IPS DF 19.7 (cell line): ENCODE results near the gene ANKDD1A.
A peak's percentile ranks its signal among the peaks of the same experiment; 100 is the strongest.

Experiments used
- DNase-seq: peaks from one replicate; pipeline ENCODE4 v3.0.0-alpha.2; 2013; ENCODE audit warnings: low read depth, low spot score

The ANKDD1A gene

GRCh38 chr15:64911311-64912186 lies at the start of gene ANKDD1A:
Gene ANKDD1A (plus strand): TSS chr15:64911902. CDS start chr15:64911931, 29 bp downstream.
- DNase-seq, result no peak

GRCh38 chr15:64861960-64862359 lies 49.7 kb upstream of the ANKDD1A start:
- no peak for DNase-seq

- no peak for DNase-seq
Measured at GRCh38 chr15:64862408-64862807, 49.3 kb upstream of the ANKDD1A start.

GRCh38 chr15:64864068-64864467 lies 47.6 kb upstream of the ANKDD1A start:
- no peak for DNase-seq

GRCh38 chr15:64865126-64865997 lies 46.3 kb upstream of the ANKDD1A start:
- DNase-seq, result no peak

- peak; percentile 80 for DNase-seq
Measured at GRCh38 chr15:64865998-64866520, 45.6 kb upstream of the ANKDD1A start.

GRCh38 chr15:64869501-64869900 lies 42.2 kb upstream of the ANKDD1A start:
- no peak for DNase-seq

- DNase-seq, result no peak
Measured at GRCh38 chr15:64870353-64870752, 41.3 kb upstream of the ANKDD1A start.

- DNase-seq, result no peak
Measured at GRCh38 chr15:64875641-64876223, 36.0 kb upstream of the ANKDD1A start.

GRCh38 chr15:64877435-64877834 lies 34.3 kb upstream of the ANKDD1A start:
- DNase-seq, result no peak

GRCh38 chr15:64878705-64879104 lies 33.0 kb upstream of the ANKDD1A start:
- no peak for DNase-seq

- DNase-seq, result no peak
Measured at GRCh38 chr15:64883100-64883581, 28.6 kb upstream of the ANKDD1A start.

- no peak for DNase-seq
Measured at GRCh38 chr15:64883997-64884511, 27.6 kb upstream of the ANKDD1A start.

- DNase-seq, result no peak
Measured at GRCh38 chr15:64884679-64885078, 27.0 kb upstream of the ANKDD1A start.

GRCh38 chr15:64888336-64888735 lies 23.4 kb upstream of the ANKDD1A start:
- DNase-seq, result no peak

GRCh38 chr15:64891561-64891960 lies 20.1 kb upstream of the ANKDD1A start:
- DNase-seq, result no peak

GRCh38 chr15:64892847-64893403 lies 18.8 kb upstream of the ANKDD1A start:
- no peak for DNase-seq

GRCh38 chr15:64893481-64894394 lies 18.0 kb upstream of the ANKDD1A start:
- peak; percentile 96 for DNase-seq

GRCh38 chr15:64894395-64895056 lies 17.2 kb upstream of the ANKDD1A start:
- no peak for DNase-seq
